OCI-LY1 (cell line): ENCODE results near the gene CLEC10A.
"Not testable (repeated sequence)": the region's sequence is repeated elsewhere in the genome, so short reads cannot be mapped to it uniquely, and the experiment has no call there.

Source experiments
- H2AFZ ChIP-seq: fragments of 200-600 bp; sonication (generic), shearing (Covaris generic); 2 replicates; pipeline ENCODE4 v1.6.0; 2014; ENCODE audit warnings: antibody characterized with exemption, mild to moderate bottlenecking, low read length
- H3F3A ChIP-seq: fragments of 200-600 bp; sonication (generic), shearing (Covaris generic); 2 replicates; pipeline ENCODE4 v1.6.0; 2014; ENCODE audit warnings: mild to moderate bottlenecking, antibody characterized with exemption, low read length, moderate library complexity; ENCODE audit not compliant: insufficient read depth
- H3K27ac ChIP-seq: fragments of 200-600 bp; sonication (generic); 2 replicates; pipeline ENCODE4 v1.5.1; 2014; ENCODE audit warnings: low read length, mixed run types, mild to moderate bottlenecking, low read depth; ENCODE audit not compliant: poor library complexity, severe bottlenecking
- H3K27me3 ChIP-seq: fragments of 200-600 bp; sonication (generic); 2 replicates; pipeline ENCODE4 v1.6.0; 2014; ENCODE audit warnings: antibody characterized with exemption, mild to moderate bottlenecking, low read length, moderate library complexity; ENCODE audit not compliant: insufficient read depth
- H3K36me3 ChIP-seq: fragments of 200-600 bp; sonication (generic); 2 replicates; pipeline ENCODE4 v1.6.1; 2014; ENCODE audit warnings: mild to moderate bottlenecking, antibody characterized with exemption, low read length, moderate library complexity, mixed read lengths; ENCODE audit not compliant: insufficient read depth
- H3K4me1 ChIP-seq: fragments of 200-600 bp; sonication (generic); 2 replicates; pipeline ENCODE4 v1.5.1; 2014; ENCODE audit warnings: mild to moderate bottlenecking, low read length, moderate library complexity; ENCODE audit not compliant: insufficient read depth, severe bottlenecking
- H3K4me2 ChIP-seq: fragments of 200-600 bp; sonication (generic), shearing (Covaris generic); 2 replicates; pipeline ENCODE4 v1.6.1; 2014; ENCODE audit warnings: low read length
- H3K4me3 ChIP-seq: fragments of 200-600 bp; sonication (generic); 2 replicates; pipeline ENCODE4 v1.5.1; 2014; ENCODE audit warnings: low read length, low read depth, mild to moderate bottlenecking, mixed read lengths; ENCODE audit not compliant: poor library complexity, severe bottlenecking
- H3K79me2 ChIP-seq: fragments of 200-600 bp; shearing (Covaris generic); 2 replicates; pipeline ENCODE4 v1.6.1; 2016; ENCODE audit warnings: mixed run types, low read length, mixed read lengths; ENCODE audit not compliant: insufficient read depth
- H3K9ac ChIP-seq: fragments of 200-600 bp; sonication (generic), shearing (Covaris generic); 2 replicates; pipeline ENCODE4 v1.6.1; 2014; ENCODE audit warnings: mild to moderate bottlenecking, low read length, mixed read lengths
- H3K9me2 ChIP-seq: fragments of 200-600 bp; sonication (generic), shearing (Covaris generic); 2 replicates; pipeline ENCODE4 v1.6.1; 2014; ENCODE audit warnings: low read depth, mild to moderate bottlenecking, low read length, mixed read lengths
- H3K9me3 ChIP-seq: fragments of 200-600 bp; shearing (Covaris generic); 2 replicates; pipeline ENCODE4 v1.6.1; 2014; ENCODE audit warnings: low read length, mixed read lengths
- H4K20me1 ChIP-seq: fragments of 200-600 bp; sonication (generic), shearing (Covaris generic); 2 replicates; pipeline ENCODE4 v1.6.0; 2016; ENCODE audit warnings: mild to moderate bottlenecking, low read length; ENCODE audit not compliant: insufficient read depth
- EZH2 ChIP-seq: fragments of 200-600 bp; sonication (generic), shearing (Covaris generic); IDR thresholded peaks from 2 replicates; pipeline ENCODE4 v1.8.0; 2017; ENCODE audit warnings: borderline replicate concordance, mixed run types, mild to moderate bottlenecking, antibody characterized with exemption, low read length, moderate library complexity, mixed read lengths
- TF ChIP-seq, protein P1 (sequence below): fragments of 200-600 bp; sonication (generic), shearing (Covaris generic); IDR thresholded peaks from 2 replicates; pipeline ENCODE4 v1.5.1; 2017; ENCODE audit warnings: mild to moderate bottlenecking, antibody characterized with exemption, low read length, moderate library complexity, mixed read lengths

The CLEC10A gene

DNA sequence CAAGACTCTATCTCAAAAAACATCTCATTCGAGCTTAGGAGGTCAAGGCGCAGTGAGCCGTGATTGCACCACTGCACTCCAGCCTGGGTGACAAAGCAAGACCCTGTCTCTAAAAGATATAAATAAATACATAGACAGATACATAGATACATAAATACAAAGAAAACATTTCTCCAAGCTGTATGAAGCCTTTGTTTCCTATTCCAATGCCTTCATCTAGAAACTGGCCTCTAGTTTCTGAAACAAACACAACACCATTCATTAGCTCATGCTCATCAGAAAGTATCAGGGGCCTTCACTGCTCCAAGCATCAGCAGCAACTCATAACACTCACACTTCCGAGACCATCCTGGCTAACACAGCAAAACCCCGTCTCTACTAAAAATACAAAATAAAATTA, 44.9 kb upstream of the CLEC10A start:
- no peak overlapping the region for H3K9ac ChIP-seq
- H3K4me3 ChIP-seq = no peak overlapping the region
- TF ChIP-seq, protein P1, sequence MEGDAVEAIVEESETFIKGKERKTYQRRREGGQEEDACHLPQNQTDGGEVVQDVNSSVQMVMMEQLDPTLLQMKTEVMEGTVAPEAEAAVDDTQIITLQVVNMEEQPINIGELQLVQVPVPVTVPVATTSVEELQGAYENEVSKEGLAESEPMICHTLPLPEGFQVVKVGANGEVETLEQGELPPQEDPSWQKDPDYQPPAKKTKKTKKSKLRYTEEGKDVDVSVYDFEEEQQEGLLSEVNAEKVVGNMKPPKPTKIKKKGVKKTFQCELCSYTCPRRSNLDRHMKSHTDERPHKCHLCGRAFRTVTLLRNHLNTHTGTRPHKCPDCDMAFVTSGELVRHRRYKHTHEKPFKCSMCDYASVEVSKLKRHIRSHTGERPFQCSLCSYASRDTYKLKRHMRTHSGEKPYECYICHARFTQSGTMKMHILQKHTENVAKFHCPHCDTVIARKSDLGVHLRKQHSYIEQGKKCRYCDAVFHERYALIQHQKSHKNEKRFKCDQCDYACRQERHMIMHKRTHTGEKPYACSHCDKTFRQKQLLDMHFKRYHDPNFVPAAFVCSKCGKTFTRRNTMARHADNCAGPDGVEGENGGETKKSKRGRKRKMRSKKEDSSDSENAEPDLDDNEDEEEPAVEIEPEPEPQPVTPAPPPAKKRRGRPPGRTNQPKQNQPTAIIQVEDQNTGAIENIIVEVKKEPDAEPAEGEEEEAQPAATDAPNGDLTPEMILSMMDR = no peak
- no peak for TF ChIP-seq EZH2
- H3K79me2 ChIP-seq = no peaks in the 10 kb centered on the region
- H3K4me2 ChIP-seq = no peak overlapping the region
- H3F3A ChIP-seq = no peaks in the 10 kb centered on the region
- no peaks in the 10 kb centered on the region for H3K4me1 ChIP-seq
- H3K9me2 ChIP-seq = no peaks in the 10 kb centered on the region
- no peaks in the 10 kb centered on the region for H3K9me3 ChIP-seq
- no peak overlapping the region for H2AFZ ChIP-seq
- no peaks in the 10 kb centered on the region for H3K36me3 ChIP-seq
- no peak overlapping the region for H3K27ac ChIP-seq
- no peaks in the 10 kb centered on the region for H4K20me1 ChIP-seq
- 0 out of 2 replicates have a peak, but pooled peaks cover 5% of the 10 kb centered on the region for H3K27me3 ChIP-seq

DNA sequence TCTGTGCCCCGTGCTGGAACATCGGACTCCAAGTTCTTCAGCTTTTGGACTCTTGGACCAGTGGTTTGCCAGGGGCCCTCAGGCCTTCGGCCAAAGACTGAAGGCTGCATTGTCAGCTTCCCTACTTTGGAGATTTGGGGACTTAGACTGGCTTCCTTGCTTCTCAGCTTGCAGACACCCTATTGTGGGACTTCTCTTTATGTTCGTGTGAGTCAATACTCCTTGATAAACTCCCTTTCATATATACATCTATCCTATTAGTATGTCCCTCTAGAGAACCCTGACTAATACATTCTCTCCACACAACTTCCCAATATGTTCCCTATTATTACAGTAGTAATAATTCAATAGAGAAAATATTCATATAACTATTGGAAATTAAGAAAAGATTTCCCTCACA, 43.8 kb upstream of the CLEC10A start:
- Histone ChIP-seq H2AFZ (no peak overlapping the region), H3K4me3 (no peak overlapping the region), H3K27me3 (0 out of 2 replicates have a peak, but pooled peaks cover 5% of the 10 kb centered on the region), H4K20me1 (no peaks in the 10 kb centered on the region), H3K4me1 (no peaks in the 10 kb centered on the region), H3F3A (no peaks in the 10 kb centered on the region), H3K36me3 (no peaks in the 10 kb centered on the region), H3K9ac (no peak overlapping the region), H3K4me2 (no peak overlapping the region), H3K27ac (no peak overlapping the region), H3K9me2 (no peaks in the 10 kb centered on the region), H3K79me2 (no peaks in the 10 kb centered on the region), H3K9me3 (no peaks in the 10 kb centered on the region)
- no peak for TF ChIP-seq EZH2
- TF ChIP-seq, protein P1 = no peak

DNA sequence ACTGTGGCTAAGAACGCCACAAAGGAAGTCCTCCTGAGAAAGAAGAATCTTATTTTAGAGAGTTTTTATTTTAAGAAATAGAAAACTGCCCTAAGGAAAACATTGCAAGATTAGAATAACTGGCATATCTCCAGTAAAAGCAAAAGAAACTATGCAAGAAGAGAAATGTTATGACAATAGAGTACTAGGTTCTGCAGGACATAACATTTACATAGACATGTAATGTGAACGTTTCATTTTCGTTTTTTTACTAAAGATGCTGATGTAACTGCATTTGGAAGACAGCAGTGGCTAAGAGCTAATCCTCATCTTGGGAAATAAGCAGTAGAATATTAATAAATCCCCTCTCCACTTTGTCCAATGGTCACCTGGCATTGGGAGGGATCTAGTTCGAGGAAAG, 42.3 kb upstream of the CLEC10A start:
- Histone ChIP-seq H3K36me3 (no peaks in the 10 kb centered on the region), H3K4me2 (no peak overlapping the region), H3K9me2 (no peaks in the 10 kb centered on the region), H2AFZ (no peak overlapping the region), H3K27ac (no peak overlapping the region), H3F3A (no peaks in the 10 kb centered on the region), H3K79me2 (no peaks in the 10 kb centered on the region), H3K27me3 (0 out of 2 replicates have a peak, but pooled peaks cover 5% of the 10 kb centered on the region), H3K9me3 (no peaks in the 10 kb centered on the region), H3K4me3 (no peak overlapping the region), H3K9ac (no peak overlapping the region), H3K4me1 (no peaks in the 10 kb centered on the region), H4K20me1 (no peaks in the 10 kb centered on the region)
- TF ChIP-seq, protein P1 = no peak
- no peak for TF ChIP-seq EZH2

DNA sequence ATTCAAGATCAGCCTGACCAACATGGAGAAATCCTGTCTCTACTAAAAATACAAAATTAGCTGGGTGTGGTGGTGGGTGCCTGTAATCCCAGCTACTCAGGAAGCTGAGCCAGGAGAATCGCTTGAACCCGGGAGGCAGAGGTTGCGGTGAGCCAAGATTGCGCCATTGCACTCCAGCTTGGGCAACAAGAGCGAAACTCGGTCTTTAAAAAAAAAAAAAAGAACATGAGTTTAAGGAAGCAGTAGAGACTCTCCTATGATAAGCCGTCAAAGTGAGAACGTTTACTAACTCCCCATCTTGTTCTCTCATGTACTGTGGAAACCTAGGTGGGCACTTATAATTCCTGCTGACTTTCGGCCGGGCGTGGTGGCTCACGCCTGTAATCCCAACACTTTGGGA, 40.6 kb upstream of the CLEC10A start:
- H3K4me3 ChIP-seq, H3K79me2 ChIP-seq, H3F3A ChIP-seq, H3K9ac ChIP-seq, H3K36me3 ChIP-seq, H3K9me3 ChIP-seq, H3K9me2 ChIP-seq, H3K4me1 ChIP-seq, H3K27ac ChIP-seq, H3K4me2 ChIP-seq, H2AFZ ChIP-seq, H3K27me3 ChIP-seq, H4K20me1 ChIP-seq: not testable (repeated sequence)
